Measurements from ENCODE around the gene DLG5. TPM values are rescaled to one million over a fixed set of nuclear protein-coding genes. Genes with fewer than 3 reads are reported as not detected.

Gene DLG5
- total and polyA plus RNA-seq, 10 of the 15 experiments (the other 5 are each of a cell fraction or from before 2014, with no cell fraction given): 0.18 to 6.6 (median 2.7) TPM

DNA sequence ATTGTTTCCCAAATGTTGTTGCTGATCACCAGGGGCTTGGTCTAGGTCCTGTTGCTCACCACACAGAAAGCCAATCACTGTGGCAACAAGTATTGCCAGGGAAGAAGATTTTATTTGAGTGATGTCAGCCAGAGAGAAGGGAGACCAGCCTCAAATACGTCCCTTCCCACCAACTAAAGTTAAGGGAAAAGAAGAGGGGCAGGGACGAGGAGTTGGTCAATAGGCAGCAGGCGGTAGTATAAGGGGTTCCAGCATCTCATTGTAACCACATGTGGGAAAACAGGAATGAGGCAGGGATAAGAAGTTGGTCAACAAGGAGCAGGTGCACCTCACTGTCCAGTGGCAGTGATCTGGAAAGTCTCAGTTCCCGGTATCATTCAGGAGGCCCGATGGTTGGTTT, 150.1 kb downstream of the DLG5 start (continued):
- TF ChIP-seq USF2 (IDR thresholded peaks at IDR 0.05; ENCODE audit: borderline replicate concordance, low read depth, low read length) (no peak), CEBPB (IDR thresholded peaks at IDR 0.05; ENCODE audit: borderline replicate concordance in 1 of 2, low read depth in 2 of 2, low read length in 2 of 2) (no peak), USF1 (IDR thresholded peaks at IDR 0.05; ENCODE audit: borderline replicate concordance, extremely low read length, insufficient read depth, low read depth, low read length) (no peak), BACH1 (IDR thresholded peaks at IDR 0.05; ENCODE audit: borderline replicate concordance) (no peak), GATAD2B (conservative IDR thresholded peaks at IDR 0.05; ENCODE audit: low read depth) (no peak)
- TF ChIP-seq, protein P1, sequence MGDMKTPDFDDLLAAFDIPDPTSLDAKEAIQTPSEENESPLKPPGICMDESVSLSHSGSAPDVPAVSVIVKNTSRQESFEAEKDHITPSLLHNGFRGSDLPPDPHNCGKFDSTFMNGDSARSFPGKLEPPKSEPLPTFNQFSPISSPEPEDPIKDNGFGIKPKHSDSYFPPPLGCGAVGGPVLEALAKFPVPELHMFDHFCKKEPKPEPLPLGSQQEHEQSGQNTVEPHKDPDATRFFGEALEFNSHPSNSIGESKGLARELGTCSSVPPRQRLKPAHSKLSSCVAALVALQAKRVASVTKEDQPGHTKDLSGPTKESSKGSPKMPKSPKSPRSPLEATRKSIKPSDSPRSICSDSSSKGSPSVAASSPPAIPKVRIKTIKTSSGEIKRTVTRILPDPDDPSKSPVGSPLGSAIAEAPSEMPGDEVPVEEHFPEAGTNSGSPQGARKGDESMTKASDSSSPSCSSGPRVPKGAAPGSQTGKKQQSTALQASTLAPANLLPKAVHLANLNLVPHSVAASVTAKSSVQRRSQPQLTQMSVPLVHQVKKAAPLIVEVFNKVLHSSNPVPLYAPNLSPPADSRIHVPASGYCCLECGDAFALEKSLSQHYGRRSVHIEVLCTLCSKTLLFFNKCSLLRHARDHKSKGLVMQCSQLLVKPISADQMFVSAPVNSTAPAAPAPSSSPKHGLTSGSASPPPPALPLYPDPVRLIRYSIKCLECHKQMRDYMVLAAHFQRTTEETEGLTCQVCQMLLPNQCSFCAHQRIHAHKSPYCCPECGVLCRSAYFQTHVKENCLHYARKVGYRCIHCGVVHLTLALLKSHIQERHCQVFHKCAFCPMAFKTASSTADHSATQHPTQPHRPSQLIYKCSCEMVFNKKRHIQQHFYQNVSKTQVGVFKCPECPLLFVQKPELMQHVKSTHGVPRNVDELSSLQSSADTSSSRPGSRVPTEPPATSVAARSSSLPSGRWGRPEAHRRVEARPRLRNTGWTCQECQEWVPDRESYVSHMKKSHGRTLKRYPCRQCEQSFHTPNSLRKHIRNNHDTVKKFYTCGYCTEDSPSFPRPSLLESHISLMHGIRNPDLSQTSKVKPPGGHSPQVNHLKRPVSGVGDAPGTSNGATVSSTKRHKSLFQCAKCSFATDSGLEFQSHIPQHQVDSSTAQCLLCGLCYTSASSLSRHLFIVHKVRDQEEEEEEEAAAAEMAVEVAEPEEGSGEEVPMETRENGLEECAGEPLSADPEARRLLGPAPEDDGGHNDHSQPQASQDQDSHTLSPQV (IDR thresholded peaks at IDR 0.05): no peak
